ENCODE results near the gene AGR2.

GRCh38 chr7:16803125-16803524 lies 1.7 kb downstream of the AGR2 start:
- TF ChIP-seq CEBPB (IDR thresholded peaks at IDR 0.05; ENCODE audit: low read depth) (no peak), POLR2AphosphoS5 (IDR thresholded peaks at IDR 0.05; ENCODE audit: low read depth, low read length) (no peak), CTCF (IDR thresholded peaks at IDR 0.05 in 2 of 3, conservative IDR thresholded peaks at IDR 0.05 in 1 of 3; ENCODE audit: borderline replicate concordance in 1 of 3, insufficient read depth in 1 of 3, low read depth in 2 of 3, low read length in 2 of 3) (no peak)
